Keratinocyte (primary cell): ENCODE measurements around the gene CER1. TPM values are rescaled to one million over a fixed set of nuclear protein-coding genes. Genes with fewer than 3 reads are reported as not detected.

ENCODE experiments used
- DNase-seq: peaks from one replicate; pipeline ENCODE4 v3.0.0-alpha.2; 2011; ENCODE audit warnings: low read depth, missing footprints, low spot score
- FAIRE-seq: peaks from 2 replicates; lab custom pipeline; 2011; peaks lifted over from hg19 to GRCh38; lab: Jason Lieb, UNC
- H2AFZ ChIP-seq: 2 replicates; pipeline ENCODE4 v1.6.0; 2012; ENCODE audit warnings: low read length, control low read depth, inconsistent platforms; ENCODE audit not compliant: control insufficient read depth
- H3K27ac ChIP-seq: 2 replicates; pipeline ENCODE4 v1.5.1; 2011; ENCODE audit warnings: low read length; ENCODE audit not compliant: control insufficient read depth, insufficient read depth
- H3K27me3 ChIP-seq: 3 replicates; pipeline ENCODE4 v1.6.0; 2011; ENCODE audit warnings: low read length; ENCODE audit not compliant: control insufficient read depth, insufficient read depth; ENCODE audit errors: extremely low read depth
- H3K36me3 ChIP-seq, 2 experiments: 2 replicates in 1 of 2; 3 replicates in 1 of 2; pipeline ENCODE4 v1.5.1; 2011; ENCODE audit warnings: low read length in 2 of 2, mild to moderate bottlenecking in 1 of 2; ENCODE audit not compliant: control insufficient read depth in 2 of 2, insufficient read depth in 2 of 2; ENCODE audit errors: extremely low read depth in 1 of 2
- H3K4me1 ChIP-seq: 3 replicates; pipeline ENCODE4 v1.5.1; 2011; ENCODE audit warnings: low read length; ENCODE audit not compliant: control insufficient read depth, insufficient read depth; ENCODE audit errors: extremely low read depth
- H3K4me2 ChIP-seq: 3 replicates; pipeline ENCODE4 v1.6.0; 2011; ENCODE audit warnings: low read depth, low read length; ENCODE audit not compliant: control insufficient read depth, insufficient read depth; ENCODE audit errors: extremely low read depth
- H3K4me3 ChIP-seq, 3 experiments: fragments of 200-600 bp in 1 of 3; sonication (generic) in 1 of 3; 2 replicates in 2 of 3; 3 replicates in 1 of 3; pipeline ENCODE4 v1.5.1; 2011 to 2016; ENCODE audit warnings: low read length in 3 of 3, mild to moderate bottlenecking in 3 of 3, control low read depth in 2 of 3, inconsistent platforms in 1 of 3, low read depth in 1 of 3, mixed read lengths in 1 of 3, mixed run types in 1 of 3, moderate library complexity in 1 of 3; ENCODE audit not compliant: control insufficient read depth in 2 of 3, insufficient read depth in 2 of 3; ENCODE audit errors: extremely low read depth in 1 of 3
- H3K79me2 ChIP-seq: 2 replicates; pipeline ENCODE4 v1.6.0; 2012; ENCODE audit warnings: low read length; ENCODE audit not compliant: control insufficient read depth, insufficient read depth
- H3K9ac ChIP-seq: 3 replicates; pipeline ENCODE4 v1.6.0; 2011; ENCODE audit warnings: low read length; ENCODE audit not compliant: control insufficient read depth, insufficient read depth; ENCODE audit errors: extremely low read depth
- H3K9me1 ChIP-seq: 3 replicates; pipeline ENCODE4 v1.6.0; 2011; ENCODE audit warnings: low read length; ENCODE audit not compliant: control insufficient read depth, insufficient read depth; ENCODE audit errors: extremely low read depth
- H3K9me3 ChIP-seq: 2 replicates; pipeline ENCODE4 v1.5.1; 2012; ENCODE audit warnings: low read depth, low read length; ENCODE audit not compliant: control insufficient read depth
- H4K20me1 ChIP-seq: 3 replicates; pipeline ENCODE4 v1.6.0; 2011; ENCODE audit warnings: low read length; ENCODE audit not compliant: control insufficient read depth, insufficient read depth; ENCODE audit errors: extremely low read depth
- CTCF ChIP-seq, 3 experiments: IDR thresholded peaks in 1 of 3; conservative IDR thresholded peaks in 1 of 3; optimal IDR thresholded peaks in 1 of 3; 2 replicates in 2 of 3; 3 replicates in 1 of 3; pipeline versions ENCODE3 to v1.5.1; 2011; ENCODE audit warnings: low read length in 3 of 3, mild to moderate bottlenecking in 3 of 3, moderate library complexity in 2 of 3, control low read depth in 1 of 3, inconsistent platforms in 1 of 3; ENCODE audit not compliant: insufficient read depth in 2 of 3; ENCODE audit errors: extremely low read depth in 1 of 3
- EZH2 ChIP-seq: IDR thresholded peaks from one replicate; pipeline ENCODE4 v1.6.1; 2012; ENCODE audit warnings: inconsistent platforms, mild to moderate bottlenecking, low read length, moderate library complexity
- dilution Hi-C: fragments of 300-500 bp; cut with MboI; formaldehyde crosslinking; loops from one replicate; pipeline ENCODE4 v1.7.0; 2020; ENCODE audit warnings: low sequenced_read_pairs; ENCODE audit not compliant: extremely low pct_ligation_motif_present
- polyA plus RNA-seq, 5 experiments: library from polyadenylated mRNA; depleted of rRNA in 3 of 5; stranded (reverse) in 3 of 5; stranded (forward) in 1 of 5; unstranded in 1 of 5; fragments of >200 nt; gene quantifications; 1 replicate in 1 of 5; 2 replicates in 3 of 5; 3 replicates in 1 of 5; pipeline versions ENCODE4 v1.2.1 to v1.2.3, GENCODE V29; 2011 to 2012; ENCODE audit warnings: missing spikeins in 2 of 5, low read depth in 1 of 5, low replicate concordance in 1 of 5

The CER1 gene
- polyA plus RNA-seq, 1 donor (not counting 4 experiments of a cell fraction or from before 2014, with no cell fraction given) = not detected

GRCh38 chr9:14750821-14751220 lies 28.3 kb upstream of the CER1 start:
- H3K36me3 ChIP-seq = no peaks in the 10 kb centered on the region
- no peak overlapping the region for H3K9ac ChIP-seq
- H3K4me1 ChIP-seq = peaks cover 7% of the 10 kb centered on the region
- no peak overlapping the region for H3K4me3 ChIP-seq
- no peak for TF ChIP-seq EZH2
- no peak for TF ChIP-seq CTCF (optimal IDR thresholded peaks at IDR 0.05 in 1 of 3, IDR thresholded peaks at IDR 0.05 in 1 of 3, conservative IDR thresholded peaks at IDR 0.05 in 1 of 3; ENCODE audit: extremely low read depth in 1 of 3, insufficient read depth in 2 of 3, low read length in 3 of 3)
- H3K27ac ChIP-seq = no peak overlapping the region
- H3K79me2 ChIP-seq = no peaks in the 10 kb centered on the region
- no peak overlapping the region for H2AFZ ChIP-seq
- no peaks in the 10 kb centered on the region for H3K9me3 ChIP-seq
- no peaks in the 10 kb centered on the region for H4K20me1 ChIP-seq
- dilution Hi-C loops = no loop called here
- H3K27me3 ChIP-seq = no peaks in the 10 kb centered on the region
- no peak for DNase-seq
- no peaks in the 10 kb centered on the region for H3K9me1 ChIP-seq
- H3K4me2 ChIP-seq = no peak overlapping the region
- no peak for FAIRE-seq

GRCh38 chr9:14749741-14750211 lies 27.2 kb upstream of the CER1 start:
- Histone ChIP-seq H3K9me1 (no peaks in the 10 kb centered on the region), H4K20me1 (no peaks in the 10 kb centered on the region), H3K4me1 (peaks cover 7% of the 10 kb centered on the region), H3K4me2 (no peak overlapping the region), H3K4me3 (no peak overlapping the region), H3K9ac (no peak overlapping the region), H3K27me3 (no peaks in the 10 kb centered on the region), H3K79me2 (no peaks in the 10 kb centered on the region), H3K36me3 (no peaks in the 10 kb centered on the region), H3K9me3 (no peaks in the 10 kb centered on the region), H3K27ac (no peak overlapping the region), H2AFZ (no peak overlapping the region)
- DNase-seq = no peak
- TF ChIP-seq EZH2 (no peak), CTCF (optimal IDR thresholded peaks at IDR 0.05 in 1 of 3, IDR thresholded peaks at IDR 0.05 in 1 of 3, conservative IDR thresholded peaks at IDR 0.05 in 1 of 3; ENCODE audit: extremely low read depth in 1 of 3, insufficient read depth in 2 of 3, low read length in 3 of 3) (no peak)
- no peak for FAIRE-seq
- dilution Hi-C loops = no loop called here
